WERI-Rb-1 (cell line): ENCODE results near the gene CEP57L1.

Experiments
- DNase-seq: peaks from one replicate; pipeline ENCODE4 v3.0.0-alpha.2; 2020
- H3K27ac ChIP-seq: fragments of 250-450 bp; sonication (Bioruptor Pico); 2 replicates; pipeline ENCODE4 v1.5.1; 2020; ENCODE audit warnings: mild to moderate bottlenecking, moderate library complexity
- H3K27me3 ChIP-seq: fragments of 250-450 bp; sonication (Bioruptor Pico); 2 replicates; pipeline ENCODE4 v1.5.1; 2021; ENCODE audit warnings: mild to moderate bottlenecking, low read depth, moderate library complexity; ENCODE audit not compliant: insufficient read depth, severe bottlenecking
- H3K36me3 ChIP-seq: fragments of 250-450 bp; sonication (Bioruptor Pico); 2 replicates; pipeline ENCODE4 v1.5.1; 2020; ENCODE audit warnings: mild to moderate bottlenecking, moderate library complexity
- H3K4me3 ChIP-seq: 2 replicates; pipeline ENCODE4 v1.5.1; 2011; ENCODE audit warnings: low read depth, mild to moderate bottlenecking, control low read depth, low read length
- H3K9me3 ChIP-seq: fragments of 250-450 bp; sonication (Bioruptor Pico); 2 replicates; pipeline ENCODE4 v1.5.1; 2021; ENCODE audit warnings: mild to moderate bottlenecking, moderate library complexity; ENCODE audit not compliant: severe bottlenecking
- TF ChIP-seq, protein P1 (sequence below): IDR thresholded peaks from 2 replicates; pipeline ENCODE4 v1.5.1; 2011; ENCODE audit warnings: low read depth, mild to moderate bottlenecking, control low read depth, inconsistent platforms, low read length

CEP57L1 gene

GRCh38 chr6:109095036-109095834 is at the start of gene CEP57L1:
Gene CEP57L1, plus strand, starts transcription at chr6:109095507. Its CDS starts 49,715 bp downstream, at chr6:109145222.
- TF ChIP-seq, protein P1, sequence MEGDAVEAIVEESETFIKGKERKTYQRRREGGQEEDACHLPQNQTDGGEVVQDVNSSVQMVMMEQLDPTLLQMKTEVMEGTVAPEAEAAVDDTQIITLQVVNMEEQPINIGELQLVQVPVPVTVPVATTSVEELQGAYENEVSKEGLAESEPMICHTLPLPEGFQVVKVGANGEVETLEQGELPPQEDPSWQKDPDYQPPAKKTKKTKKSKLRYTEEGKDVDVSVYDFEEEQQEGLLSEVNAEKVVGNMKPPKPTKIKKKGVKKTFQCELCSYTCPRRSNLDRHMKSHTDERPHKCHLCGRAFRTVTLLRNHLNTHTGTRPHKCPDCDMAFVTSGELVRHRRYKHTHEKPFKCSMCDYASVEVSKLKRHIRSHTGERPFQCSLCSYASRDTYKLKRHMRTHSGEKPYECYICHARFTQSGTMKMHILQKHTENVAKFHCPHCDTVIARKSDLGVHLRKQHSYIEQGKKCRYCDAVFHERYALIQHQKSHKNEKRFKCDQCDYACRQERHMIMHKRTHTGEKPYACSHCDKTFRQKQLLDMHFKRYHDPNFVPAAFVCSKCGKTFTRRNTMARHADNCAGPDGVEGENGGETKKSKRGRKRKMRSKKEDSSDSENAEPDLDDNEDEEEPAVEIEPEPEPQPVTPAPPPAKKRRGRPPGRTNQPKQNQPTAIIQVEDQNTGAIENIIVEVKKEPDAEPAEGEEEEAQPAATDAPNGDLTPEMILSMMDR, result 0 out of 2 replicates have a peak, but pooled peaks have one; percentile 7
- Histone ChIP-seq H3K27ac (peak within 1 kb of the TSS; percentile 99), H3K36me3 (peaks cover under 1% of the 10 kb centered on the region), H3K27me3 (no peaks in the 10 kb centered on the region), H3K4me3 (peak within 1 kb of the TSS; percentile 92), H3K9me3 (no peaks in the 10 kb centered on the region)
- peak; percentile 99 for DNase-seq

GRCh38 chr6:109048176-109048575 is 47.1 kb upstream of the CEP57L1 start:
- Histone ChIP-seq H3K36me3 (no peaks in the 10 kb centered on the region), H3K27me3 (no peaks in the 10 kb centered on the region), H3K27ac (peak overlapping the region; percentile 75), H3K4me3 (no peak overlapping the region), H3K9me3 (no peaks in the 10 kb centered on the region)
- no peak for DNase-seq
- TF ChIP-seq, protein P1, result no peak

- H3K4me3 ChIP-seq, result no peak overlapping the region
- peak overlapping the region; percentile 75 for H3K27ac ChIP-seq
- TF ChIP-seq, protein P1, result no peak
- DNase-seq, result no peak
- no peaks in the 10 kb centered on the region for H3K9me3 ChIP-seq
- H3K36me3 ChIP-seq, result no peaks in the 10 kb centered on the region
- H3K27me3 ChIP-seq, result no peaks in the 10 kb centered on the region
Observed at GRCh38 chr6:109048670-109049415, 46.5 kb upstream of the CEP57L1 start.

- Histone ChIP-seq H3K36me3 (no peaks in the 10 kb centered on the region), H3K9me3 (no peaks in the 10 kb centered on the region), H3K4me3 (no peak overlapping the region), H3K27me3 (no peaks in the 10 kb centered on the region), H3K27ac (peak overlapping the region; percentile 38; the same call in 1 of the 2 replicates)
- TF ChIP-seq, protein P1, result no peak
- no peak for DNase-seq
Observed at GRCh38 chr6:109050012-109050411, 45.3 kb upstream of the CEP57L1 start.

GRCh38 chr6:109050447-109051102 is 44.7 kb upstream of the CEP57L1 start:
- DNase-seq, result no peak
- no peak overlapping the region for H3K4me3 ChIP-seq

More at GRCh38 chr6:109050447-109051102, 44.7 kb upstream of the CEP57L1 start:
- peak overlapping the region; percentile 38 for H3K27ac ChIP-seq
- H3K36me3 ChIP-seq, result no peaks in the 10 kb centered on the region
- H3K27me3 ChIP-seq, result no peaks in the 10 kb centered on the region
- no peaks in the 10 kb centered on the region for H3K9me3 ChIP-seq
- TF ChIP-seq, protein P1, result no peak
